ENCODE results near the gene RABGAP1L.

GRCh38 chr1:174680101-174680500, 520.8 kb downstream of the RABGAP1L start:
- TF ChIP-seq, protein P1, sequence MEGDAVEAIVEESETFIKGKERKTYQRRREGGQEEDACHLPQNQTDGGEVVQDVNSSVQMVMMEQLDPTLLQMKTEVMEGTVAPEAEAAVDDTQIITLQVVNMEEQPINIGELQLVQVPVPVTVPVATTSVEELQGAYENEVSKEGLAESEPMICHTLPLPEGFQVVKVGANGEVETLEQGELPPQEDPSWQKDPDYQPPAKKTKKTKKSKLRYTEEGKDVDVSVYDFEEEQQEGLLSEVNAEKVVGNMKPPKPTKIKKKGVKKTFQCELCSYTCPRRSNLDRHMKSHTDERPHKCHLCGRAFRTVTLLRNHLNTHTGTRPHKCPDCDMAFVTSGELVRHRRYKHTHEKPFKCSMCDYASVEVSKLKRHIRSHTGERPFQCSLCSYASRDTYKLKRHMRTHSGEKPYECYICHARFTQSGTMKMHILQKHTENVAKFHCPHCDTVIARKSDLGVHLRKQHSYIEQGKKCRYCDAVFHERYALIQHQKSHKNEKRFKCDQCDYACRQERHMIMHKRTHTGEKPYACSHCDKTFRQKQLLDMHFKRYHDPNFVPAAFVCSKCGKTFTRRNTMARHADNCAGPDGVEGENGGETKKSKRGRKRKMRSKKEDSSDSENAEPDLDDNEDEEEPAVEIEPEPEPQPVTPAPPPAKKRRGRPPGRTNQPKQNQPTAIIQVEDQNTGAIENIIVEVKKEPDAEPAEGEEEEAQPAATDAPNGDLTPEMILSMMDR (IDR thresholded peaks at IDR 0.05; ENCODE audit: low read depth, low read length), result no peak
- no peak for TF ChIP-seq EZH2phosphoT487 (IDR thresholded peaks at IDR 0.05; ENCODE audit: low read depth)
